Colonic mucosa (tissue), 4 donors: Measurements from ENCODE around the gene MYCN. TPM values are rescaled to one million over a fixed set of nuclear protein-coding genes. Genes with fewer than 3 reads are reported as not detected.

Experiments
- DNase-seq: peaks from one replicate; pipeline ENCODE4 v3.0.0-alpha.2; 2020
- H3K27ac ChIP-seq: fragments of 200-600 bp; one replicate; pipeline ENCODE4 v1.8.0; 2021
- H3K27me3 ChIP-seq: fragments of 200-600 bp; one replicate; pipeline ENCODE4 v1.8.0; 2021
- H3K36me3 ChIP-seq: fragments of 200-600 bp; one replicate; pipeline ENCODE4 v1.8.0; 2021
- H3K4me1 ChIP-seq: fragments of 200-600 bp; one replicate; pipeline ENCODE4 v1.8.0; 2021; ENCODE audit warnings: mild to moderate bottlenecking
- H3K4me3 ChIP-seq: fragments of 200-600 bp; one replicate; pipeline ENCODE4 v1.8.0; 2021
- H3K9ac ChIP-seq, 2 donors: one replicate each; pipeline ENCODE4 v1.7.0; 2013; ENCODE audit warnings: control low read depth in 2 of 2, low read depth in 2 of 2, low read length in 2 of 2
- H3K9me3 ChIP-seq: fragments of 200-600 bp; one replicate; pipeline ENCODE4 v1.8.0; 2021
- CTCF ChIP-seq: fragments of 200-600 bp; IDR thresholded peaks from one replicate; pipeline ENCODE4 v1.8.0; 2022; ENCODE audit warnings: antibody characterized with exemption, mild to moderate bottlenecking
- intact Hi-C: fragments of 100-400 bp; cut with DNase I; formaldehyde crosslinking; loops from one replicate; pipeline ENCODE4 v1.14.1; 2022
- total RNA-seq, 2 donors: library from RNA; stranded (reverse); fragmentation: NEBNext Ultra II Directional in 1 of 2; extraction: Animal tissue kit (Norgen Biotek cat#: 25700) in 1 of 2; gene quantifications; one replicate each; pipeline ENCODE4 v1.2.1, GENCODE V29; 2021
- donor health status: healthy.
- donor health status: DM: no; HTN: no; CAD: no.
- donor health status: DM: no; HTN: no; CAD: no.

MYCN gene
- total RNA-seq, 2 donors from 2014 or later: 1.5 to 1.7 TPM

- Histone ChIP-seq H3K27ac (no peak overlapping the region), H3K27me3 (no peaks in the 10 kb centered on the region), H3K4me3 (no peak overlapping the region), H3K9me3 (no peaks in the 10 kb centered on the region), H3K9ac (no peak overlapping the region), H3K4me1 (no peaks in the 10 kb centered on the region), H3K36me3 (no peaks in the 10 kb centered on the region)
- no peak for TF ChIP-seq CTCF
- no peak for DNase-seq
- intact Hi-C loops: no loop called here
Measured at GRCh38 chr2:15905986-15906491, 34.3 kb upstream of the MYCN start.

GRCh38 chr2:15906778-15907177, 33.6 kb upstream of the MYCN start:
- intact Hi-C loops: no loop called here

GRCh38 chr2:15907461-15908324, 32.7 kb upstream of the MYCN start:
- Histone ChIP-seq H3K9ac (no peak overlapping the region), H3K4me1 (no peaks in the 10 kb centered on the region), H3K27ac (no peak overlapping the region), H3K36me3 (no peaks in the 10 kb centered on the region), H3K4me3 (no peak overlapping the region), H3K27me3 (no peaks in the 10 kb centered on the region), H3K9me3 (no peaks in the 10 kb centered on the region)
- TF ChIP-seq CTCF: no peak
- no peak for DNase-seq
- intact Hi-C loops: no loop called here

More at GRCh38 chr2:15906778-15907177, 33.6 kb upstream of the MYCN start:
- no peak overlapping the region for H3K4me3 ChIP-seq
- H3K27me3 ChIP-seq: no peaks in the 10 kb centered on the region
- TF ChIP-seq CTCF: no peak
- no peak overlapping the region for H3K9ac ChIP-seq
- no peak for DNase-seq
- no peaks in the 10 kb centered on the region for H3K36me3 ChIP-seq
- H3K9me3 ChIP-seq: no peaks in the 10 kb centered on the region
- H3K27ac ChIP-seq: no peak overlapping the region
- H3K4me1 ChIP-seq: no peaks in the 10 kb centered on the region

GRCh38 chr2:15908371-15908770, 32.0 kb upstream of the MYCN start:
- H3K27me3 ChIP-seq: no peaks in the 10 kb centered on the region
- no peak for TF ChIP-seq CTCF
- intact Hi-C loops: no loop called here

GRCh38 chr2:15909157-15909556, 31.2 kb upstream of the MYCN start:
- H3K4me1 ChIP-seq: no peaks in the 10 kb centered on the region
- H3K36me3 ChIP-seq: no peaks in the 10 kb centered on the region
- intact Hi-C loops: no loop called here
- no peak overlapping the region for H3K4me3 ChIP-seq
- TF ChIP-seq CTCF: no peak
- H3K9me3 ChIP-seq: no peaks in the 10 kb centered on the region
- no peak overlapping the region for H3K27ac ChIP-seq
- no peaks in the 10 kb centered on the region for H3K27me3 ChIP-seq
- H3K9ac ChIP-seq: no peak overlapping the region
- DNase-seq: no peak

More at GRCh38 chr2:15908371-15908770, 32.0 kb upstream of the MYCN start:
- Histone ChIP-seq H3K4me3 (no peak overlapping the region), H3K9ac (no peak overlapping the region), H3K27ac (no peak overlapping the region), H3K9me3 (no peaks in the 10 kb centered on the region), H3K4me1 (no peaks in the 10 kb centered on the region), H3K36me3 (no peaks in the 10 kb centered on the region)
- DNase-seq: no peak
